ENCODE measurements around the gene UMODL1. TPM values are rescaled to one million over a fixed set of nuclear protein-coding genes. Genes with fewer than 3 reads are reported as not detected.

The UMODL1 gene
- total and polyA plus RNA-seq, 10 of the 15 experiments (the other 5 are each of a cell fraction or from before 2014, with no cell fraction given), result 0.01 to 0.11 (median 0.03) TPM; not detected in 5

- TF ChIP-seq ZNF687 (IDR thresholded peaks at IDR 0.05), result peak; percentile 87
- TF ChIP-seq, protein P1, sequence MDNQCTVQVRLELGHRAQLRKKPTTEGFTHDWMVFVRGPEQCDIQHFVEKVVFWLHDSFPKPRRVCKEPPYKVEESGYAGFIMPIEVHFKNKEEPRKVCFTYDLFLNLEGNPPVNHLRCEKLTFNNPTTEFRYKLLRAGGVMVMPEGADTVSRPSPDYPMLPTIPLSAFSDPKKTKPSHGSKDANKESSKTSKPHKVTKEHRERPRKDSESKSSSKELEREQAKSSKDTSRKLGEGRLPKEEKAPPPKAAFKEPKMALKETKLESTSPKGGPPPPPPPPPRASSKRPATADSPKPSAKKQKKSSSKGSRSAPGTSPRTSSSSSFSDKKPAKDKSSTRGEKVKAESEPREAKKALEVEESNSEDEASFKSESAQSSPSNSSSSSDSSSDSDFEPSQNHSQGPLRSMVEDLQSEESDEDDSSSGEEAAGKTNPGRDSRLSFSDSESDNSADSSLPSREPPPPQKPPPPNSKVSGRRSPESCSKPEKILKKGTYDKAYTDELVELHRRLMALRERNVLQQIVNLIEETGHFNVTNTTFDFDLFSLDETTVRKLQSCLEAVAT (IDR thresholded peaks at IDR 0.05), result no peak
- TF ChIP-seq CREM (IDR thresholded peaks at IDR 0.05; ENCODE audit: low read depth), result 0 out of 2 replicates have a peak, but pooled peaks have one; percentile 31
- TF ChIP-seq EED (IDR thresholded peaks at IDR 0.05; ENCODE audit: low read depth), result peak; percentile 70
- TF ChIP-seq, protein P2, sequence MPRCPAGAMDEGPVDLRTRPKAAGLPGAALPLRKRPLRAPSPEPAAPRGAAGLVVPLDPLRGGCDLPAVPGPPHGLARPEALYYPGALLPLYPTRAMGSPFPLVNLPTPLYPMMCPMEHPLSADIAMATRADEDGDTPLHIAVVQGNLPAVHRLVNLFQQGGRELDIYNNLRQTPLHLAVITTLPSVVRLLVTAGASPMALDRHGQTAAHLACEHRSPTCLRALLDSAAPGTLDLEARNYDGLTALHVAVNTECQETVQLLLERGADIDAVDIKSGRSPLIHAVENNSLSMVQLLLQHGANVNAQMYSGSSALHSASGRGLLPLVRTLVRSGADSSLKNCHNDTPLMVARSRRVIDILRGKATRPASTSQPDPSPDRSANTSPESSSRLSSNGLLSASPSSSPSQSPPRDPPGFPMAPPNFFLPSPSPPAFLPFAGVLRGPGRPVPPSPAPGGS (IDR thresholded peaks at IDR 0.05; ENCODE audit: borderline replicate concordance, insufficient read depth, low read depth, low read length, poor library complexity, severe bottlenecking), result no peak
- TF ChIP-seq, protein P3, sequence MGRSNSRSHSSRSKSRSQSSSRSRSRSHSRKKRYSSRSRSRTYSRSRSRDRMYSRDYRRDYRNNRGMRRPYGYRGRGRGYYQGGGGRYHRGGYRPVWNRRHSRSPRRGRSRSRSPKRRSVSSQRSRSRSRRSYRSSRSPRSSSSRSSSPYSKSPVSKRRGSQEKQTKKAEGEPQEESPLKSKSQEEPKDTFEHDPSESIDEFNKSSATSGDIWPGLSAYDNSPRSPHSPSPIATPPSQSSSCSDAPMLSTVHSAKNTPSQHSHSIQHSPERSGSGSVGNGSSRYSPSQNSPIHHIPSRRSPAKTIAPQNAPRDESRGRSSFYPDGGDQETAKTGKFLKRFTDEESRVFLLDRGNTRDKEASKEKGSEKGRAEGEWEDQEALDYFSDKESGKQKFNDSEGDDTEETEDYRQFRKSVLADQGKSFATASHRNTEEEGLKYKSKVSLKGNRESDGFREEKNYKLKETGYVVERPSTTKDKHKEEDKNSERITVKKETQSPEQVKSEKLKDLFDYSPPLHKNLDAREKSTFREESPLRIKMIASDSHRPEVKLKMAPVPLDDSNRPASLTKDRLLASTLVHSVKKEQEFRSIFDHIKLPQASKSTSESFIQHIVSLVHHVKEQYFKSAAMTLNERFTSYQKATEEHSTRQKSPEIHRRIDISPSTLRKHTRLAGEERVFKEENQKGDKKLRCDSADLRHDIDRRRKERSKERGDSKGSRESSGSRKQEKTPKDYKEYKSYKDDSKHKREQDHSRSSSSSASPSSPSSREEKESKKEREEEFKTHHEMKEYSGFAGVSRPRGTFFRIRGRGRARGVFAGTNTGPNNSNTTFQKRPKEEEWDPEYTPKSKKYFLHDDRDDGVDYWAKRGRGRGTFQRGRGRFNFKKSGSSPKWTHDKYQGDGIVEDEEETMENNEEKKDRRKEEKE (IDR thresholded peaks at IDR 0.05), result no peak
- TF ChIP-seq ZBTB11 (CRISPR knock-in tag; IDR thresholded peaks at IDR 0.05), result no peak
- TF ChIP-seq BHLHE40 (IDR thresholded peaks at IDR 0.05; ENCODE audit: borderline replicate concordance in 1 of 2, low read depth in 2 of 2, low read length in 1 of 2), result peak in 1 of 2 experiments; percentile 29; a peak in 1 of 4 replicates
- no peak for TF ChIP-seq CHD1 (IDR thresholded peaks at IDR 0.05; ENCODE audit: low read depth, low read length)
- no peak for TF ChIP-seq PAX8 (IDR thresholded peaks at IDR 0.05)
- no peak for TF ChIP-seq RCOR1 (conservative IDR thresholded peaks at IDR 0.05; ENCODE audit: low read depth, low read length)
- no peak for TF ChIP-seq JUND (IDR thresholded peaks at IDR 0.05; ENCODE audit: low read depth, low read length)
- peak; percentile 24; the same call in 1 of the 2 replicates for TF ChIP-seq CBX5 (IDR thresholded peaks at IDR 0.05; ENCODE audit: low read depth)
Measured at GRCh38 chr21:42187976-42188653, 117.0 kb downstream of the UMODL1 start (continued).

Data from GM12878 (cell line).